Epithelial cell of prostate (primary cell): Measurements from ENCODE around the gene ZNF574.

Source experiments
- DNase-seq: peaks from one replicate; pipeline ENCODE4 v3.0.0-alpha.2; 2011; ENCODE audit warnings: low read depth, low spot score
- H3K27ac ChIP-seq: fragments of 450-650 bp; 2 replicates; pipeline ENCODE4 v1.5.1; 2017; ENCODE audit warnings: mild to moderate bottlenecking

ZNF574 gene

DNA sequence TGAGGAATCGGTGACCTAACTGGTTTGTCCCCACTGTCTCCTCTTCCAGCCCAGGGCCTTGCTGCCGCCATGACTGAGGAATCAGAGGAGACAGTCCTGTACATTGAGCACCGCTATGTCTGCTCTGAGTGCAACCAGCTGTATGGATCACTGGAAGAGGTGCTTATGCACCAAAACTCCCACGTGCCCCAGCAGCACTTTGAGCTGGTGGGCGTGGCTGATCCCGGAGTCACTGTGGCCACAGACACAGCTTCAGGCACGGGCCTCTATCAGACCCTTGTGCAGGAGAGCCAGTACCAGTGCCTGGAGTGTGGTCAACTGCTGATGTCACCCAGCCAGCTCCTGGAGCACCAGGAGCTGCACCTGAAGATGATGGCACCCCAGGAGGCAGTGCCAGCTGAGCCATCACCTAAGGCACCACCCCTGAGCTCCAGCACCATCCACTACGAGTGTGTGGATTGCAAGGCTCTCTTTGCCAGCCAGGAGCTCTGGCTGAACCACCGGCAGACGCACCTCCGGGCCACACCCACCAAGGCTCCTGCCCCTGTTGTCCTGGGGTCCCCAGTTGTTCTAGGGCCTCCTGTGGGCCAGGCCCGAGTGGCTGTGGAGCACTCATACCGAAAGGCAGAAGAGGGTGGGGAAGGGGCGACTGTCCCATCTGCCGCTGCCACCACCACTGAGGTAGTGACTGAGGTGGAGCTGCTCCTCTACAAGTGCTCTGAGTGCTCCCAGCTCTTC is 2.7 kb downstream of the ZNF574 start:
- H3K27ac ChIP-seq: no peak overlapping the region
- no peak for DNase-seq

DNA sequence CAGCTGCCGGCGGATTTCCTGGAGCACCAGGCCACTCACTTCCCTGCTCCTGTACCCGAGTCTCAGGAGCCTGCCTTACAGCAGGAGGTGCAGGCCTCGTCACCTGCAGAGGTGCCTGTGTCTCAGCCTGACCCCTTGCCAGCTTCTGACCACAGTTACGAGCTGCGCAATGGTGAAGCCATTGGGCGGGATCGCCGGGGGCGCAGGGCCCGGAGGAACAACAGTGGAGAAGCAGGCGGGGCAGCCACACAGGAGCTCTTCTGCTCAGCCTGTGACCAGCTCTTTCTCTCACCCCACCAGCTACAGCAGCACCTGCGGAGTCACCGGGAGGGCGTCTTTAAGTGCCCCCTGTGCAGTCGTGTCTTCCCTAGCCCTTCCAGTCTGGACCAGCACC is 3.3 kb downstream of the ZNF574 start:
- no peak overlapping the region for H3K27ac ChIP-seq
- DNase-seq: no peak

GRCh38 chr19:42079886-42080763 is 4.2 kb downstream of the ZNF574 start:
- H3K27ac ChIP-seq: no peak overlapping the region
- DNase-seq: no peak

DNA sequence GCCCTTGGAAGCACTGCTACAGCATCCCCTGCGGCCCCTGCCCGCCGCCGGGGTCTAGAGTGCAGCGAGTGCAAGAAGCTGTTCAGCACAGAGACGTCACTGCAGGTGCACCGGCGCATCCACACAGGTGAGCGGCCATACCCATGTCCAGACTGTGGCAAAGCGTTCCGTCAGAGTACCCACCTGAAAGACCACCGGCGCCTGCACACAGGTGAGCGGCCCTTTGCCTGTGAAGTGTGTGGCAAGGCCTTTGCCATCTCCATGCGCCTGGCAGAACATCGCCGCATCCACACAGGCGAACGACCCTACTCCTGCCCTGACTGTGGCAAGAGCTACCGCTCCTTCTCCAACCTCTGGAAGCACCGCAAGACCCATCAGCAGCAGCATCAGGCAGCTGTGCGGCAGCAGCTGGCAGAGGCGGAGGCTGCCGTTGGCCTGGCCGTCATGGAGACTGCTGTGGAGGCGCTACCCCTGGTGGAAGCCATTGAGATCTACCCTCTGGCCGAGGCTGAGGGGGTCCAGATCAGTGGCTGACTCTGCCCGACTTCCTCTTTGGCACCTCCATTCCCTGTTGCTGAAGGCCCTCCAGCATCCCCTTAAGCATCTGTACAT is 4.9 kb downstream of the ZNF574 start:
- no peak overlapping the region for H3K27ac ChIP-seq
- no peak for DNase-seq

- no peak overlapping the region for H3K27ac ChIP-seq
- DNase-seq: no peak
These were observed 5.7 kb downstream of the ZNF574 start for GRCh38 chr19:42081584-42082203.

- no peak overlapping the region for H3K27ac ChIP-seq
- no peak for DNase-seq
These were observed 7.6 kb downstream of the ZNF574 start for GRCh38 chr19:42083537-42083936.

DNA sequence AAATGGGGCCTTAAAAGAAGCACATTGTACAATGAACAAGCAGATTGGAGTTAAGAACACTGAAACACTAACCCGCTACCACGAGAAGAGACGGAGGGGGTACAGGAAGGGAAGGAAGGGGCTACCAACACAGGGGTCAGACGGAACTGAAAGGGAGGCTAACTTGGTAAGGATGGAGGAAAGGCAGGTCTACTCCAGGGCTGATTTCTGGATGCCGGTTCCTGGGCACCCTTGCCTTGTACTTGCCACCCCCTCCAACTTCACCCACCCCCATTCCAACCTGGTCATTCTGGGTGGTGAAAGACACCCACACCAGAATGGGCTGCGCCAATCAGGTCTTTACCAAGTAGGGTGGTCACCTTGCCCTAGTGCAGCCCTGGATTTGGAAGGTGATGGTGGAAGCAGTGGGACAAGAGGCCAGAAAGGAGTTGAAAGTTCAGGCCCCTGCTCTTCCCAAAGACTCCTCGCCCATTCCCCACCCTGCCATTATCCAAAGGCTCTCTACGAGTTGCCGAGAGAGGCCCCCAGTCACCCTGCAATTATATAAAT is 10.3 kb downstream of the ZNF574 start:
- H3K27ac ChIP-seq: no peak overlapping the region
- no peak for DNase-seq

GRCh38 chr19:42086770-42087550 is 11.0 kb downstream of the ZNF574 start:
- H3K27ac ChIP-seq: no peak overlapping the region
- DNase-seq: no peak

- no peak for DNase-seq
- no peak overlapping the region for H3K27ac ChIP-seq
These were observed 12.7 kb downstream of the ZNF574 start for GRCh38 chr19:42088471-42089190.

DNA sequence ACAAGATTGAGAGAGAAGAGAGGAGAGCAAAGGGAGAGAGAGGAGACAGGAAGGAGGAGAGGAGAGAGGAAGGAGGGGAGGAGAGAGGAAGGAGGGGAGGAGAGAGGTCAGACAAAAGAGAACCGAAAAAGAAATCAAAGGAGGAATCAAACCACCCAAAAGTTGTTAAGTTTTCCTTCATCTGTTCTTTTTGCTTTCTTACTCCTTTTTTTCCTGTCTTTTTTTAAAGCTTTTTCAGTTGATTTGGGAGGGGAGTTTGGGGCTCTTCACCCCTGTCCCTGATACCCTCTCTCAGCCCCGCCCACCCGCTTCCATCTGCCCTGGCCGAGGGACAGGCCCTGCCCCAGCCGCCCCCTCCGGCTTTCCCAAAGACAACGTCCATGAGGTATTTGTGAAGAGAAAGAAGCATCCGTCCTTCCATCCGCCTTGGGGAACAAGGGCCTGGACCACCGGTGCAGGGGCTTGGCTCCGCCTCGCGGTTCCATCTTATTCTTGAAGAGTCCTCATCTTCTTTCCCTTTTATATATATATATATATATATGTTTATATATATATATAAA is 13.3 kb downstream of the ZNF574 start:
- H3K27ac ChIP-seq: no peak overlapping the region
- no peak for DNase-seq

GRCh38 chr19:42089772-42090171 is 13.8 kb downstream of the ZNF574 start:
- H3K27ac ChIP-seq: no peak overlapping the region
- no peak for DNase-seq

DNA sequence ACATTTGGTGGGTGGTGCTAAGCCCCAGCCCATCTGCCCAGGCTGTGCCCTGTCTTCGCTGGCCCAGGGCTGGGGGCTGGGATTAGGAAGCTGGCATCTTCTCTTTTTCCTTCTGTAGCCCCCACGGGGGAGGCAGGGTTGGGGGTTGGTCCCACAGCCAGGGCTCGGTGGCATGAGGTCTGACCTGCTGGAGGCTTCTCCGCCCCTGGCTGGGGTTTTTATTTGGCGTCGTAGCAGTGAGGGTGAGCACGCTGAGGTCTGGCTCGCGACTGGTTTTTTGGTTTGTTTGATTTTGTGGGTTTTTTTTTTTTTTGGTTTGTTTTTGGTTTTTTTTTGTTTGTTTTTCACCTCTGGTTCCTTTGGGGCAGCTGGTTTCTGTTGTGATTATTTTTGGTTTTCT is 14.7 kb downstream of the ZNF574 start:
- H3K27ac ChIP-seq: no peak overlapping the region
- DNase-seq: no peak

GRCh38 chr19:42091300-42091699 is 15.3 kb downstream of the ZNF574 start:
- H3K27ac ChIP-seq: no peak overlapping the region
- DNase-seq: no peak

DNA sequence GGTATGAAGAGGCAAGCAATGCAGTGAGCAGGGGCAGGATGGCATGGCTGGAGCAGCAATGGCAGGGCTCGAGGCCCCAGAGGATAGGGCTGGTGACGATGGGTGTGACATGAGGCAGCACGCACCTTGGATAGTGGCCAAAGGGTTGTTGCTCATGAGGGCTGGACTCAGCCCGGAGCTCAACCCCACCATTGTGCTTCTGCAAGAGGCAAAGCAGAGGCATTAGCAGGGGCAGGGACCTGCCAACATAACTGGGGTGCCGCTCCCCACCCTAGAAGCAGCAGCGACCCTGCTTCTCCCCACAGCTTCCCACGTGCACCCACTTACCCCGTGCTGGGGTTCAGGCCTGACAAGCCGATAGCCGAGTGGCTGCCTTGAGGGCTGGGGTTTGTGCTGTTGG is 15.8 kb downstream of the ZNF574 start:
- no peak overlapping the region for H3K27ac ChIP-seq
- no peak for DNase-seq

GRCh38 chr19:42092350-42092749 is 16.4 kb downstream of the ZNF574 start:
- H3K27ac ChIP-seq: no peak overlapping the region
- DNase-seq: no peak

DNA sequence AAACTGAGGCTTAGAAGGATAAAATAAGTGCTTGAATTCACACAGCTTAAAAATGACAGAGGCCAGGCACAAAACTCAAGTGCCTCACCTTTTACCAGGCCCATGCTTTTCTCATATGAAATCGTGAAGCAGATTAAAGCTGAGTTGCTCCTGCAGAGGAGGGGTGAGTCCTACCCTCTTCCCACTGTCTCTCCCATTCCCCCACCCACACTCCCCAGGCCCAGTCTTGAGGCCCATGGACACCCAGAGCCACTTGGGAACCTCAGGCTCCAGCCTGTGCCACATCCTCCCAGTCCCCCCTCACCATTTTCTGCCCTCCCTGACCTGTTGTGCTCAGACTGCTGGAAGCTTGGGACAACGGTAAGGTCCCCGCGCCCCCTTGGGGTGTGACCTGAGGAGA is 17.5 kb downstream of the ZNF574 start:
- no peak overlapping the region for H3K27ac ChIP-seq
- no peak for DNase-seq

- H3K27ac ChIP-seq: no peak overlapping the region
- no peak for DNase-seq
These were observed 18.0 kb downstream of the ZNF574 start for GRCh38 chr19:42093926-42094325.

GRCh38 chr19:42095142-42095813 is 19.3 kb downstream of the ZNF574 start:
- no peak overlapping the region for H3K27ac ChIP-seq

More at GRCh38 chr19:42095142-42095813, 19.3 kb downstream of the ZNF574 start:
- DNase-seq: no peak
